ENCODE data around the gene SLC4A5. TPM values are rescaled to one million over a fixed set of nuclear protein-coding genes. Genes with fewer than 3 reads are reported as not detected.

Gene SLC4A5
- total RNA-seq, 2 experiments from 2014 or later: 1.2 to 1.6 TPM

GRCh38 chr2:74221604-74222299 lies 121.5 kb downstream of the SLC4A5 start:
- ChIA-PET POLR2A (interaction anchor here (0.5 kb wide), 1 partner anchor 14 kb away, joined by 4 read pairs; no protein-coding TSS in a partner anchor), CTCF (no interaction called here)

GRCh38 chr2:74221091-74221490 lies 122.1 kb downstream of the SLC4A5 start:
- POLR2A ChIA-PET: no interaction called here
- CTCF ChIA-PET: no interaction called here

GRCh38 chr2:74219846-74220486 lies 123.2 kb downstream of the SLC4A5 start:
- POLR2A ChIA-PET: interaction anchor here (0.6 kb wide), 1 partner anchor 9 kb away, joined by 4 read pairs; no protein-coding TSS in a partner anchor
- CTCF ChIA-PET: no interaction called here

- CTCF ChIA-PET: interaction anchor here (1.2 kb wide), 1 partner anchor 17 kb away, joined by 3 read pairs; no protein-coding TSS in a partner anchor
These were observed 126.6 kb downstream of the SLC4A5 start for GRCh38 chr2:74216642-74217041.

GRCh38 chr2:74215771-74216170 lies 127.4 kb downstream of the SLC4A5 start:
- CTCF ChIA-PET: interaction anchor here (1.2 kb wide), 1 partner anchor 17 kb away, joined by 3 read pairs; no protein-coding TSS in a partner anchor
- POLR2A ChIA-PET: interaction anchor here (0.6 to 1.6 kb wide), 2 partner anchors 9 to 151 kb away, joined by 3 to 5 read pairs; no protein-coding TSS in a partner anchor

More at GRCh38 chr2:74216642-74217041, 126.6 kb downstream of the SLC4A5 start:
- POLR2A ChIA-PET: interaction anchor here (1.6 kb wide), 1 partner anchor 9 kb away, joined by 5 read pairs; no protein-coding TSS in a partner anchor

- ChIA-PET POLR2A (interaction anchor here (0.6 kb wide), 1 partner anchor 12 kb away, joined by 7 read pairs; no protein-coding TSS in a partner anchor), CTCF (interaction anchor here (0.7 kb wide), 1 partner anchor 314 kb away, joined by 4 read pairs; no protein-coding TSS in a partner anchor)
These were observed 130.4 kb downstream of the SLC4A5 start for GRCh38 chr2:74212702-74213410.

- ChIA-PET CTCF (interaction anchor here (0.6 to 3.0 kb wide), 3 partner anchors 28 to 274 kb away, joined by 3 to 10 read pairs (median 3); partner anchors contain the start of gene MOB1A), POLR2A (interaction anchor here (0.5 to 2.0 kb wide), 7 partner anchors 9 to 248 kb away, joined by 3 to 14 read pairs (median 5); partner anchors contain the start of genes BOLA3, INO80B and MOB1A)
These were observed 137.0 kb downstream of the SLC4A5 start for GRCh38 chr2:74206180-74206688.

- CTCF ChIA-PET: interaction anchor here (1.5 to 3.0 kb wide), 2 partner anchors 27 to 273 kb away, joined by 3 to 10 read pairs; partner anchors contain the start of gene MOB1A
- POLR2A ChIA-PET: interaction anchor here (0.6 to 2.0 kb wide), 5 partner anchors 27 to 249 kb away, joined by 3 to 14 read pairs (median 5); partner anchors contain the start of genes BOLA3, INO80B and MOB1A
These were observed 137.6 kb downstream of the SLC4A5 start for GRCh38 chr2:74205596-74205995.

- ChIA-PET POLR2A (interaction anchor here (0.6 to 2.0 kb wide), 3 partner anchors 27 to 156 kb away, joined by 3 to 14 read pairs (median 8); partner anchors contain the start of genes BOLA3 and MOB1A), CTCF (interaction anchor here (1.5 to 3.0 kb wide), 2 partner anchors 27 to 273 kb away, joined by 3 to 10 read pairs; partner anchors contain the start of gene MOB1A)
These were observed 138.1 kb downstream of the SLC4A5 start for GRCh38 chr2:74205113-74205512.

- ChIA-PET POLR2A (interaction anchor here (0.6 to 1.8 kb wide), 3 partner anchors 20 to 26 kb away, joined by 3 to 14 read pairs (median 4); partner anchors contain the start of gene MOB1A), CTCF (interaction anchor here (3.0 kb wide), 1 partner anchor 26 kb away, joined by 10 read pairs; the partner anchor contains the start of gene MOB1A)
These were observed 138.8 kb downstream of the SLC4A5 start for GRCh38 chr2:74204436-74204835.

GRCh38 chr2:74201596-74201995 lies 141.6 kb downstream of the SLC4A5 start:
- CTCF ChIA-PET: no interaction called here
- POLR2A ChIA-PET: interaction anchor here (0.7 kb wide), 1 partner anchor 24 kb away, joined by 5 read pairs; no protein-coding TSS in a partner anchor

GRCh38 chr2:74201196-74201595 lies 142.0 kb downstream of the SLC4A5 start:
- POLR2A ChIA-PET: interaction anchor here (0.7 to 3.8 kb wide), 2 partner anchors 23 kb away, joined by 5 to 51 read pairs; partner anchors contain the start of gene MOB1A
- CTCF ChIA-PET: no interaction called here

- POLR2A ChIA-PET: interaction anchor here (0.6 to 3.8 kb wide), 6 partner anchors 8 to 330 kb away, joined by 3 to 51 read pairs (median 6); partner anchors contain the start of gene MOB1A
- CTCF ChIA-PET: interaction anchor here (0.6 to 2.6 kb wide), 7 partner anchors 17 to 52 kb away, joined by 3 to 23 read pairs (median 3); partner anchors contain the start of genes BOLA3 and MOB1A
These were observed 143.3 kb downstream of the SLC4A5 start for GRCh38 chr2:74199871-74200305.

GRCh38 chr2:74199275-74199701 lies 143.9 kb downstream of the SLC4A5 start:
- CTCF ChIA-PET: interaction anchor here (0.6 to 2.6 kb wide), 8 partner anchors 17 to 192 kb away, joined by 3 to 23 read pairs (median 3); partner anchors contain the start of genes BOLA3 and MOB1A
- POLR2A ChIA-PET: interaction anchor here (0.6 to 3.8 kb wide), 8 partner anchors 8 to 331 kb away, joined by 3 to 51 read pairs (median 4); partner anchors contain the start of gene MOB1A

- CTCF ChIA-PET: interaction anchor here (0.7 to 2.6 kb wide), 5 partner anchors 17 to 193 kb away, joined by 3 to 23 read pairs (median 3); partner anchors contain the start of gene MOB1A
- POLR2A ChIA-PET: interaction anchor here (0.5 to 3.8 kb wide), 7 partner anchors 9 to 51 kb away, joined by 3 to 51 read pairs (median 3); partner anchors contain the start of gene MOB1A
These were observed 144.5 kb downstream of the SLC4A5 start, which contains the start of gene MTHFD2 for GRCh38 chr2:74198461-74199274. TSS of gene MTHFD2 (plus strand) at chr2:74198615. CDS start at chr2:74198642, 27 bp downstream.

GRCh38 chr2:74198023-74198460 lies 145.2 kb downstream of the SLC4A5 start:
- ChIA-PET CTCF (interaction anchor here (0.7 to 2.6 kb wide), 2 partner anchors 19 to 194 kb away, joined by 3 to 23 read pairs; partner anchors contain the start of gene MOB1A), POLR2A (interaction anchor here (0.5 to 3.8 kb wide), 7 partner anchors 10 to 51 kb away, joined by 3 to 51 read pairs (median 3); partner anchors contain the start of gene MOB1A)
